Stomach (tissue), 4 donors: ENCODE results near the gene PLEKHM3.

Experiments used
- POLR2A ChIP-seq, 4 donors: fragments of 450-650 bp; IDR thresholded peaks; one replicate each; pipeline ENCODE4 v1.6.1; 2016; ENCODE audit warnings: antibody characterized with exemption in 4 of 4, control low read depth in 2 of 4, mild to moderate bottlenecking in 1 of 4, moderate library complexity in 1 of 4
- POLR2AphosphoS5 ChIP-seq, 3 donors: sonication (generic); formaldehyde crosslinking; IDR thresholded peaks; one replicate each; pipeline ENCODE4 v1.6.1; 2016; ENCODE audit warnings: antibody characterized with exemption in 3 of 3
- TF ChIP-seq, protein P1 (sequence below), 7 experiments: fragments of 450-650 bp in 4 of 7; fragments of 200-600 bp in 3 of 7; sonication (generic) in 3 of 7; IDR thresholded peaks; one replicate each; pipeline ENCODE4 v1.5.1; 2016 to 2019; ENCODE audit warnings: antibody characterized with exemption in 7 of 7, control low read depth in 2 of 7, mild to moderate bottlenecking in 1 of 7

- no peak for TF ChIP-seq POLR2AphosphoS5 (IDR thresholded peaks at IDR 0.05)
- TF ChIP-seq, protein P1, sequence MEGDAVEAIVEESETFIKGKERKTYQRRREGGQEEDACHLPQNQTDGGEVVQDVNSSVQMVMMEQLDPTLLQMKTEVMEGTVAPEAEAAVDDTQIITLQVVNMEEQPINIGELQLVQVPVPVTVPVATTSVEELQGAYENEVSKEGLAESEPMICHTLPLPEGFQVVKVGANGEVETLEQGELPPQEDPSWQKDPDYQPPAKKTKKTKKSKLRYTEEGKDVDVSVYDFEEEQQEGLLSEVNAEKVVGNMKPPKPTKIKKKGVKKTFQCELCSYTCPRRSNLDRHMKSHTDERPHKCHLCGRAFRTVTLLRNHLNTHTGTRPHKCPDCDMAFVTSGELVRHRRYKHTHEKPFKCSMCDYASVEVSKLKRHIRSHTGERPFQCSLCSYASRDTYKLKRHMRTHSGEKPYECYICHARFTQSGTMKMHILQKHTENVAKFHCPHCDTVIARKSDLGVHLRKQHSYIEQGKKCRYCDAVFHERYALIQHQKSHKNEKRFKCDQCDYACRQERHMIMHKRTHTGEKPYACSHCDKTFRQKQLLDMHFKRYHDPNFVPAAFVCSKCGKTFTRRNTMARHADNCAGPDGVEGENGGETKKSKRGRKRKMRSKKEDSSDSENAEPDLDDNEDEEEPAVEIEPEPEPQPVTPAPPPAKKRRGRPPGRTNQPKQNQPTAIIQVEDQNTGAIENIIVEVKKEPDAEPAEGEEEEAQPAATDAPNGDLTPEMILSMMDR (IDR thresholded peaks at IDR 0.05), result no peak
- TF ChIP-seq POLR2A (IDR thresholded peaks at IDR 0.05), result no peak
These were observed 164.6 kb downstream of the PLEKHM3 start for GRCh38 chr2:207860685-207861084.
